HEK293T (cell line): ENCODE results near the gene BPIFB6.

Experiments used
- ARNT ChIP-seq: fragments of 450-650 bp; IDR thresholded peaks from 2 replicates; pipeline ENCODE4 v1.6.1; 2017; ENCODE audit warnings: mild to moderate bottlenecking
- BHLHE40 ChIP-seq: fragments of 450-650 bp; IDR thresholded peaks from 2 replicates; pipeline ENCODE4 v1.6.1; 2016; ENCODE audit warnings: mild to moderate bottlenecking, moderate library complexity, borderline replicate concordance
- HDGF ChIP-seq: fragments of 450-650 bp; IDR thresholded peaks from 2 replicates; pipeline ENCODE4 v1.6.1; 2017; ENCODE audit warnings: antibody characterized with exemption, borderline replicate concordance
- L3MBTL2 ChIP-seq: fragments of 450-650 bp; conservative IDR thresholded peaks from 2 replicates; pipeline ENCODE4 v1.6.1; 2016; ENCODE audit warnings: mild to moderate bottlenecking
- NFRKB ChIP-seq: fragments of 450-650 bp; IDR thresholded peaks from 2 replicates; pipeline ENCODE4 v1.6.1; 2016; ENCODE audit warnings: mild to moderate bottlenecking, moderate library complexity
- SP1 ChIP-seq: fragments of 450-650 bp; IDR thresholded peaks from 2 replicates; pipeline ENCODE4 v1.6.1; 2017

DNA sequence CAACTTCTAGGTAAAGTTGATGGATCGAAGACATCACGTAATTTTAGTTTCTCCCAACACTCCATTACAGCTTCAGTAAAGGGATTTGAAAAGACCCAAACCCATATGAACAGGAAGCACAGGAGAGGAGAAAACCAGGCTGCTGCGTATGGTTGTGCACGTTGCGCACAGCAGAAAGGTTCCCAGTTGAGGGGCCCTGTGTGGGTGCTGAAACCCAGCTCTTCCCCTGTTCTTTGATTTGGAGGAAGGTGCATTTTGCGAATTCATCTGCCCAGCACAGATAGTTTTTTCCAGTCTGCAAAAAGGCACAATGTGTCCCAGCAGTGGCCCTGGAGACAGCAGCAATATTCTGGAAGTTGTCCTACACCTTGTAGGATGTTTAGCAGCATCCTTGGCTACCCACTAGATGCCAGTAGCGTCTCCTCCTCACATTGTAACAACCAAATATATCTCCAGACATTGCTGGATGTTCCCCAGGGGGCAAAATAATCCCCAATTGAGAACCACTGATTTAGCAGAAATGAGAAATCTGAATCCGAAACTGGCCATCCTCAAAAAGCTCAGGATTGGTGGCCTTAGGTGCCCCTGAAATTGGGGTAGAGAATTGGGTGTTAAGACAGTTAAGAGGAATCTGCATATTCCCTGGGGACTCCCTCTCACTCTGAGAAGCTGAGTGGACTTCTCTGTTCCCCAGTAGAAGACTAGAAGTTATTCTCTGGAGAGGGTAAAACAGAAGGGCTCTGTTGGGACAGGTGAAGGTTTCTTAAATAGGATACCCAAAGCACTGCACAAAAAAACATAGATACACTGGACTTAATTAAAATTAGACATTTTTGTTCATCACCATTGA, 39.4 kb upstream of the BPIFB6 start:
- TF ChIP-seq SP1, result no peak
- no peak for TF ChIP-seq NFRKB
- no peak for TF ChIP-seq L3MBTL2
- TF ChIP-seq BHLHE40, result no peak
- TF ChIP-seq ARNT, result no peak
- TF ChIP-seq HDGF, result no peak
